HG03025 (cell line): ENCODE data around the gene FHDC1.

Experiments used
- ATAC-seq: cut with Tn5 transposase; IDR thresholded peaks from one replicate; pipeline ENCODE4 v1.9.1; 2021; ENCODE audit warnings: mild to moderate bottlenecking, moderate library complexity; ENCODE audit not compliant: unreplicated experiment, low FRiP score

Gene FHDC1

DNA sequence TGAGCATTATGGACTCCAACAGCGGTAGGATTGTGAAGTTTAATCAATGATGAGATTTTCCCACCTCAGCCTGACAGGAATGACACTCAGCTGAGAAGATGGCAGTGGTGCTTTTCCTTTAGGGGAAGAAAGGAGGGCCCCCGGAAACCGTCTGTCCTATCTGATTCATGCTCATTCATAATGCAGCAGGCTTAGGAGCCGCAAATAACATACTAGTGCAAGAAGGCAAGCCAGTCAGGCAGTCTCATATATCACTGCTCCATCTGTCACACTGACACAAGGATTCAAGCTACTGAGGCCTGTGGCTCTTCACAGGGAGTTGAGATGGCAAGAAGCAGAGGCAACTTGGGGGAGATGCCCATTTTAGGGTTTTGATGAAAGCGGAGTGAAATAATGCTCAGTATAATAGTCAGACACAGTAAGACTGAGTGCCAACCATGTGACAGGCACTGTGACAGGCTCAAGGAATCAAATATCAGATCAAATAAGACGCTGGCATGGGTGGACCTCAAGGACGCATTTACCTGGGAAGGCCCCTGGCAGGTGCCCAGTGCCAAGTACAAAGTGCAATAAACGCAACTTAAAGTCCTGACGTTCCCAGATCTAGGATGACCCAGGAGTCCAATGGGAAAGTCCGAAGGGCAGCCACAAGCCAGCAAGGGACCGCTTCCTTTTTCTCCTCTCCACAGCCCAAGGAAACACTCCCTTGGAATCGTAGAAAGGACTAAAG lies 63.4 kb downstream of the FHDC1 start:
- no peak for ATAC-seq

- no peak for ATAC-seq
These were observed 63.9 kb downstream of the FHDC1 start for GRCh38 chr4:153000076-153000420.

GRCh38 chr4:153001626-153002025 lies 65.5 kb downstream of the FHDC1 start:
- ATAC-seq, result no peak

DNA sequence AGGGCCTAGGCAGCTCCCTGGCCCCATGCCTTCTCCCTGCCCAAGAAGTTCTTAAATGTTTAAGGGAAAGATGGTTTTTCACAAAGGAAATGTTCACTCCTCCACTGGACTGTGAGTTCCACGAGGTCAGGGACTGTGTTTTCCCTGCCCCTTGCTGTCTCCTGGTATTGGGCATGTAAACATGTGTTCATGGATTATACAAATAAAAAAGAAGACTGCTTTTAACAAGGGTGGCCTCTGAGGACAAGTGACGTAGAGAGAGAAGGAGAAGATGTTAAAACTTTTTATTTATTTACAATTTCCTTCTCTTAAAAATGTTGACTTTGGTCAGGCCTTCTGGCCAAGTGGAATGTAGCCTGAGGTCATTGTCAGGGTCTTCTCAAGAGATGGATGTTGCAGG lies 66.0 kb downstream of the FHDC1 start:
- no peak for ATAC-seq

GRCh38 chr4:153004081-153004850 lies 68.1 kb downstream of the FHDC1 start:
- no peak for ATAC-seq

DNA sequence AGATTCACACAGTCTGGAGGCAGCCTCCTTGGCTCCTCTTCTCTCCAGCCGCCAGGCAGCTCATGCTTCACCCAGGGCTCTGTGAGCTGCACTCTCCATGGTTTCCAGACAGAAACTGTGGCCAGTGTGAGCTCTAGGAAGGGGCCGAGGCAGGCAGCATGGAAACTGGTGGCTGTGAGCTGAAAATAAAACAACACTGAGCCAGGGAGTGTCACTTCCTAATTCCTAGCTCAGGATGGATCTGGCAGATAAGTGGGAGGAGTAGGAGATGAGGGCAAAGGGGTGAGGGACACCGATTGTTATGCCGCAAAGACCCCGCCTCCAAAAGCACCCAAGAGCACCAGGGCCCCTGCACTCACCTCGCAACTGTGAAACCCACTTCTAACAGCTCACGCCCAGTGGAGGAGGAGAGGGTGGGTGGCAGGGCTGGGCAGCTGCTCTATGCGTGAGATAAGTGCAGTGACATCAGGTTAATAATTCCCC lies 69.8 kb downstream of the FHDC1 start:
- ATAC-seq, result no peak

- ATAC-seq, result no peak
These were observed 72.6 kb downstream of the FHDC1 start for GRCh38 chr4:153008578-153009199.

DNA sequence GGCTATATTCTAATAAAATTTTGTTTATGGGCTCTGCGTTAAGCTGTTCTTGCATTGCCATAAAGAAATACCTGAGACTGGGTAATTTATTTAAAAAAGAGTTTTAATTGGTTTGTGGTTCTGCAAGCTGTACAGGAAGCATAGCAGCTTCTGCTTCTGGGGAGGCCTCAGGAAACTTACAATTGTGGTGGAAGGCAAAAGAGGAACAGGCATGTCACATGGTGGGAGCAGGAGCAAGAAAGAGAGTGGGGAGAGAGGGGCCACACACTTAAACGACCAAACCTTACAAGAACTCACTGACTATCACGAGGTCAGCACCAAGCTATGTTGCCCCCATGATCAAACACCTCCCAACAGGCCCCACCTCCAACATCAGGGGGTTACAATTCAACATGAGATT lies 74.0 kb downstream of the FHDC1 start:
- no peak for ATAC-seq

- ATAC-seq, result no peak
These were observed 77.3 kb downstream of the FHDC1 start for GRCh38 chr4:153013202-153013977.

DNA sequence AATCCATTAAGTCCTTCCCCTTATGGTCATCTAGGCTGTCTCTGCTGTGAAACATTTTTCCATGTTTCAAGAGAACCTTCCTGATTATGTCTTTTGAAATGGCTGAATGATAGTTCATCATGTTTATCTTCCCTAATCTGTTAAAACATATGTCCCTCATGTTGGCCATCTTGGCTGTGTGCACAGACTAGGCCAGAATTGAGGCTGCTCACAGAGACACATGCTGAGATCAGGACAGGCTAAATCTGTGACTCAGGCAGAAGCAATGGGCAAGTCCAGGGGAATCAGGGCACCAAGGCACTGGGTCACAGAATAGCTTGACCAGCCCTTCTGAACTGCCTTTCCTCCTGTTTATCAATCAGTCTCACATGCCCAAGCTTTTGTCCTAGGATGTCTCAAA lies 78.3 kb downstream of the FHDC1 start:
- no peak for ATAC-seq

- ATAC-seq, result no peak
These were observed 80.5 kb downstream of the FHDC1 start for GRCh38 chr4:153016592-153016991.

- ATAC-seq, result no peak
These were observed 81.9 kb downstream of the FHDC1 start for GRCh38 chr4:153018031-153018430.

DNA sequence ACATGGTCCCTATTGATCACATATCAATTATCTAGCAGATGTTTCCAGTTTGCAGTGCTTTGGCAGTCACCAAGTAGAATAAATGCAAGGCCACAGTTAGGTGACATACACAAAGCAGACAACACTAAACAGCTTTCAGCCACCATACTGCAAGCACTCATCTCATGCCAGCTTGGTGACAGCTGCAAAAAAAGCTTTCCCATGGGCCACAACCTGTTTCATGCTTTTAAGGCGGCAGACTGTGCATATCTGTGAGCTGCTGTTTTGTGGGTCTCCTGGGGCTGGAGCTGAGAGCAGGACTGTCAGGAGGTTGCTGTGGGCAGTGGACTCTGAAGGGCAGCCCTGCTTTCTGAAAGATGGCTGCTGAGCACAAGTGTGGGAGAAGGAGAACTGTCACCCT lies 82.6 kb downstream of the FHDC1 start:
- no peak for ATAC-seq

- no peak for ATAC-seq
These were observed 83.8 kb downstream of the FHDC1 start for GRCh38 chr4:153019906-153020305.

- ATAC-seq, result no peak
These were observed 84.3 kb downstream of the FHDC1 start for GRCh38 chr4:153020457-153020856.

DNA sequence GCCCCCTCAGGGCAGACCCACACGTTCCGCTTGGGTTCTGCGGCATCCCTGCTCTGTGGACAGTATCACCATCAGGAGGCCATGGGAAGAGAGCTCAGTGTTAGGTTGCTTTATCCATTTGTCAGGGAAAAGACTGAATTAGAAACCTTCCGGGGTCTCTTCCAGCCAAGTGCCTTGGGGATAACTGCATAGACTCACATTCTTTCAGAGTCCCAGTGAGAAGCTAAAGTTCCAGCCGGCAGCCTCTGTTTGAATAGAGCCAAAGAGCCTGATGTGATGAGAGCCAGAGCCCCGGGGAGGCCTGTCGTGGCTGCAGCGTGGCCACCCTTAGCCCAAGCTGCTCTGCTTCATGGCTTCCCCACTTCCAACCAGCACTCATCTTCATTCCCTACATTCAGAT lies 85.2 kb downstream of the FHDC1 start:
- ATAC-seq, result no peak

DNA sequence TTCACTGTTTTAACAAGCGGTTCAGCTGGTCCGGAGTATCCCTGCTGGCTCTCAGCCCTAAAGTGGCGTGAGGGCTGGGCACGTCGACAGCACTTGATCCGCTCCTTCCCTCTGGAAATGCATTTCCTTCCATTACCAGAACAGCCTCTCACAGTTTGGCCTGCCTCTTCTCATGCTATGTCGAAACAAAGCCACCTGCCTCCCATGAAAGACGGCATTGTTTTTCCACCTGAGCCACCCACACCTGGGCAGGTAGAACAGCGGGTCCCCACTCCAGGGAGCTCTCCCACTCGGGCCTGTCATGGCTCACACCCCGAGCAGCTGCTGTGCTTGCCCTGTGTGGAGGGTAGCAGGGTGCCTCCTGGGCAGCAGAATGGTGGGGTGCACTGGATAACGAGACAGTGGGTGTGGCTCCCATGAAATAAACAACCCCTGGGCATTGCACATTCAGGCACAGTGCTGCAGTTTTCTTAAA lies 86.2 kb downstream of the FHDC1 start:
- ATAC-seq, result no peak

GRCh38 chr4:153023139-153023538 lies 87.0 kb downstream of the FHDC1 start:
- ATAC-seq, result no peak

DNA sequence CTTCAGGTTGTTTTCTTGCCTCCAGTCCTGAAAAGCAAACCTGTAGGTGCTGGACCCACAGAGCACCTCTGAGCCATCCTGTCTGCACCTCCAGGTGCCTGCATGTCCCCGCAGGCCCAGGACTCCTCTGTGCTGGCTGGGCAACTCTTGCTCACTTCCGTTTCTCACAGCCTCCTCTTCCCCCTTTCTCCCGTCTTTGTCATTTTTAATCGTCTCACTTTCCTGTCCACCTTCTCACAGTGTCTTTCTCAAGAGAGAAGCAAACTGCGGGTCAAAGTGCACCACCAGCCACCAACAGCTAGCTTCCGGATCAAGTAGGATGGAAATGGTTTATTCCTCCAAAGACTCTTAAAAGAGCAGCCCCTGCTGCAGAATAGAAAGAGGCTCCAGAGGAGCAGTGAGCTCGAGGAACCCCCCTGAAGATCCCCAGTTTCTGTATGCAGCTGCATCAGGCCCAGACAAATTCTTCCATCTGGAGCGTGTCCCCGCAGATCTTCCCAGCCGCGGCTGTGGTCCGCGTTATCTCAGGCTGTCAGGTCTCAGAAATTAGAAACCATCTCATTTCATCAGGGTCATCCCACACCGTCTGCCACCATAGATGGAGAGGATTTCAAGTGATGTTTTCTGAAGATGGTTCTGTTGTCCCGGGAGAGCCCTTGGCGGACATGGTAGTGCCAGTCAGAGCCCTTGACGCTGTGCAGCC lies 87.7 kb downstream of the FHDC1 start:
- no peak for ATAC-seq

GRCh38 chr4:153024466-153024865 lies 88.3 kb downstream of the FHDC1 start:
- no peak for ATAC-seq
